ENCODE measurements around the gene PHC2. TPM values are rescaled to one million over a fixed set of nuclear protein-coding genes. Genes with fewer than 3 reads are reported as not detected.

The PHC2 gene
- total RNA-seq, 1 experiment from 2014 or later: 176 TPM

GRCh38 chr1:33443705-33444180 is 12.8 kb upstream of the PHC2 start (continued):
- TF ChIP-seq, protein P1, sequence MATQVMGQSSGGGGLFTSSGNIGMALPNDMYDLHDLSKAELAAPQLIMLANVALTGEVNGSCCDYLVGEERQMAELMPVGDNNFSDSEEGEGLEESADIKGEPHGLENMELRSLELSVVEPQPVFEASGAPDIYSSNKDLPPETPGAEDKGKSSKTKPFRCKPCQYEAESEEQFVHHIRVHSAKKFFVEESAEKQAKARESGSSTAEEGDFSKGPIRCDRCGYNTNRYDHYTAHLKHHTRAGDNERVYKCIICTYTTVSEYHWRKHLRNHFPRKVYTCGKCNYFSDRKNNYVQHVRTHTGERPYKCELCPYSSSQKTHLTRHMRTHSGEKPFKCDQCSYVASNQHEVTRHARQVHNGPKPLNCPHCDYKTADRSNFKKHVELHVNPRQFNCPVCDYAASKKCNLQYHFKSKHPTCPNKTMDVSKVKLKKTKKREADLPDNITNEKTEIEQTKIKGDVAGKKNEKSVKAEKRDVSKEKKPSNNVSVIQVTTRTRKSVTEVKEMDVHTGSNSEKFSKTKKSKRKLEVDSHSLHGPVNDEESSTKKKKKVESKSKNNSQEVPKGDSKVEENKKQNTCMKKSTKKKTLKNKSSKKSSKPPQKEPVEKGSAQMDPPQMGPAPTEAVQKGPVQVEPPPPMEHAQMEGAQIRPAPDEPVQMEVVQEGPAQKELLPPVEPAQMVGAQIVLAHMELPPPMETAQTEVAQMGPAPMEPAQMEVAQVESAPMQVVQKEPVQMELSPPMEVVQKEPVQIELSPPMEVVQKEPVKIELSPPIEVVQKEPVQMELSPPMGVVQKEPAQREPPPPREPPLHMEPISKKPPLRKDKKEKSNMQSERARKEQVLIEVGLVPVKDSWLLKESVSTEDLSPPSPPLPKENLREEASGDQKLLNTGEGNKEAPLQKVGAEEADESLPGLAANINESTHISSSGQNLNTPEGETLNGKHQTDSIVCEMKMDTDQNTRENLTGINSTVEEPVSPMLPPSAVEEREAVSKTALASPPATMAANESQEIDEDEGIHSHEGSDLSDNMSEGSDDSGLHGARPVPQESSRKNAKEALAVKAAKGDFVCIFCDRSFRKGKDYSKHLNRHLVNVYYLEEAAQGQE (IDR thresholded peaks at IDR 0.05; ENCODE audit: low read depth): no peak

GRCh38 chr1:33443080-33443704 is 12.3 kb upstream of the PHC2 start:
- no TSS peak for BruUV-seq (replicated peaks)
- peaks cover 38 to 78% of the 10 kb centered on the region in 2 experiments; a peak in 3 of 4 replicates for H3K4me1 ChIP-seq (ENCODE audit: control insufficient read depth in 1 of 2, insufficient read depth in 2 of 2, low read length in 2 of 2)
- peak overlapping the region; percentile 34; the same call in 1 of the 2 replicates for H3K27ac ChIP-seq (ENCODE audit: low read depth, low read length)
- POLR2A ChIA-PET: no interaction called here
- H2AFZ ChIP-seq (ENCODE audit: low read depth, low read length, poor library complexity, severe bottlenecking): peak overlapping the region; percentile 31
- intact Hi-C loops (cut with micrococcal nuclease): no loop called here
- H3K9ac ChIP-seq (ENCODE audit: low read length): peak overlapping the region; percentile 34
- DNase-seq (ENCODE audit: low read depth, low spot score) (no peak), ATAC-seq (peak; percentile 31)
- no peaks in the 10 kb centered on the region; a peak in 1 of 4 replicates for H3K36me3 ChIP-seq (ENCODE audit: control insufficient read depth in 1 of 2, insufficient read depth in 2 of 2, low read length in 2 of 2)
- 0 out of 4 replicates have a peak overlapping the region, but pooled peaks of 1 of the 2 experiments have one; percentile 15 for H3K4me3 ChIP-seq (replicated peaks in 1 of 2; ENCODE audit: low read depth in 1 of 2, low read length in 2 of 2)
- H3K4me2 ChIP-seq (ENCODE audit: low read length): peak overlapping the region; percentile 61
- no peaks in the 10 kb centered on the region for H3K27me3 ChIP-seq (ENCODE audit: insufficient read depth, low read length)
- RAD21 ChIA-PET (ENCODE audit: low non-redundant PET in 1 of 2, low total read pairs in 2 of 2, uncharacterized antibody in 2 of 2, unreplicated experiment in 2 of 2): interaction anchor here in 1 of 2 experiments (0.5 kb wide), 1 partner anchor 25 kb away, joined by 3 read pairs; no protein-coding TSS in a partner anchor
- TF ChIP-seq ZBTB33 (IDR thresholded peaks at IDR 0.05; ENCODE audit: extremely low read depth, insufficient replicate concordance, low read length) (no peak), SRF (IDR thresholded peaks at IDR 0.05; ENCODE audit: low read depth) (no peak), ZFX (IDR thresholded peaks at IDR 0.05) (no peak; the same call in 1 of the 2 replicates), TCF7L2 (IDR thresholded peaks at IDR 0.05; ENCODE audit: borderline replicate concordance, extremely low read depth, insufficient read depth, insufficient read length) (no peak), EZH2 (IDR thresholded peaks at IDR 0.05) (no peak), CBX3 (IDR thresholded peaks at IDR 0.05; ENCODE audit: low read depth) (no peak), CEBPB (IDR thresholded peaks at IDR 0.05; ENCODE audit: low read depth) (no peak), JUND (IDR thresholded peaks at IDR 0.05) (no peak), EZH2phosphoT487 (IDR thresholded peaks at IDR 0.05; ENCODE audit: borderline replicate concordance) (no peak), FOSL1 (IDR thresholded peaks at IDR 0.05; ENCODE audit: low read depth) (no peak)
- no peaks in the 10 kb centered on the region for H3K9me2 ChIP-seq (ENCODE audit: insufficient read depth)
- CTCF ChIA-PET: interaction anchor here (1.5 kb wide), 1 partner anchor 13 kb away, joined by 6 read pairs; no protein-coding TSS in a partner anchor
- H4K20me1 ChIP-seq (ENCODE audit: insufficient read depth): no peaks in the 10 kb centered on the region
- H3K9me3 ChIP-seq (ENCODE audit: control insufficient read depth in 1 of 2, insufficient read depth in 1 of 2, low read depth in 1 of 2, low read length in 2 of 2): no peaks in the 10 kb centered on the region
- H3K79me2 ChIP-seq (ENCODE audit: insufficient read depth, low read length): no peaks in the 10 kb centered on the region

All from HCT116 (cell line).